DND-41 (cell line): ENCODE measurements around the gene PLGRKT.

Experiments
- CTCF ChIP-seq: IDR thresholded peaks from 2 replicates; pipeline ENCODE4 v1.5.1; 2012; ENCODE audit warnings: borderline replicate concordance, low read length, moderate library complexity, mild to moderate bottlenecking; ENCODE audit not compliant: poor library complexity, severe bottlenecking; ENCODE audit errors: extremely low read depth
- EZH2 ChIP-seq: IDR thresholded peaks from 3 replicates; pipeline ENCODE4 v1.6.1; 2012; ENCODE audit warnings: borderline replicate concordance, low read depth, mild to moderate bottlenecking, moderate library complexity, low read length, inconsistent platforms; ENCODE audit not compliant: severe bottlenecking

DNA sequence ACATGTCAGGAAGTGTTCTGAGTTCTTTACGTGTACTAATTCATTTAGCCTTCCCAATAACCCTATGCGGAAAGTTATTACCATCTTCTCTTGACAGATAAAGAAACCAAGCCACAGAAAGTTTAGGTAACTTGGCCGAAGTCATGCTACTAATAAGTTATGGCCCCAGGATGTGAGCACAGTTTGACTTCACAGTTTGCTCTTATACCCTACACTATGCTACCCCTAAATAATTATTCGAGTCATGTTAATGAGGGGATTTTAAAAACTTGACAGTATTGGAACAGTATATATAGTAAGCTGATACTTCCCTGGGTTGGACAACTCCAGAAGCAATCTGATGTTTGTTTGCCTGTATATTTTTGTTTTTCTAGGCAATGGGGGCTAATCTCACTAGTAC, 43.2 kb upstream of the PLGRKT start:
- TF ChIP-seq CTCF (no peak), EZH2 (no peak)
